WERI-Rb-1 (cell line): ENCODE measurements around the gene RADIL.

Experiments used
- DNase-seq: peaks from one replicate; pipeline ENCODE4 v3.0.0-alpha.2; 2020
- H3K27ac ChIP-seq: fragments of 250-450 bp; sonication (Bioruptor Pico); 2 replicates; pipeline ENCODE4 v1.5.1; 2020; ENCODE audit warnings: mild to moderate bottlenecking, moderate library complexity
- H3K27me3 ChIP-seq: fragments of 250-450 bp; sonication (Bioruptor Pico); 2 replicates; pipeline ENCODE4 v1.5.1; 2021; ENCODE audit warnings: mild to moderate bottlenecking, low read depth, moderate library complexity; ENCODE audit not compliant: insufficient read depth, severe bottlenecking
- H3K36me3 ChIP-seq: fragments of 250-450 bp; sonication (Bioruptor Pico); 2 replicates; pipeline ENCODE4 v1.5.1; 2020; ENCODE audit warnings: mild to moderate bottlenecking, moderate library complexity
- H3K4me3 ChIP-seq: 2 replicates; pipeline ENCODE4 v1.5.1; 2011; ENCODE audit warnings: low read depth, mild to moderate bottlenecking, control low read depth, low read length
- H3K9me3 ChIP-seq: fragments of 250-450 bp; sonication (Bioruptor Pico); 2 replicates; pipeline ENCODE4 v1.5.1; 2021; ENCODE audit warnings: mild to moderate bottlenecking, moderate library complexity; ENCODE audit not compliant: severe bottlenecking
- TF ChIP-seq, protein P1 (sequence below): IDR thresholded peaks from 2 replicates; pipeline ENCODE4 v1.5.1; 2011; ENCODE audit warnings: low read depth, mild to moderate bottlenecking, control low read depth, inconsistent platforms, low read length

The RADIL gene

DNA sequence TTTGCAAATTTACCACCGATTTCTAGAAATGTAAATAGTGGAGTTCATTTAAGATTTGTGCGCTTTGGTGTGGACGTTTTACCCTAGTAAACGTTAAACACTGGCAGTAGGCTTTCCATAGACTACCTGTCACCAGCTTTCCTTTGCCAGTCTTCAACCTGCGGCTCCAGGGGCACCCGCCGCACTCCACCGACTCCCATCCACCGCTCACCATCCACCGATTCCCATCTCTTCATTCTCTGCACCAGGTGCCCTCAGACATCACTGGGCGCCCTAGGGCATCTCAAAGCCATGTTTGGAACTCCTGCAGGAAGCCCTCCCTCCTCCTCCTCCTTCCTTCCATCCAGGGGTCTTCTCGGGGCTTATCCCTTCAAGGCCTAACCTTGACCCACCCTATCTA lies 109.5 kb downstream of the RADIL start:
- no peaks in the 10 kb centered on the region for H3K27me3 ChIP-seq
- no peaks in the 10 kb centered on the region; the same call in 1 of the 2 replicates for H3K36me3 ChIP-seq
- no peaks in the 10 kb centered on the region for H3K9me3 ChIP-seq
- H3K4me3 ChIP-seq = no peak overlapping the region
- DNase-seq = no peak
- TF ChIP-seq, protein P1, sequence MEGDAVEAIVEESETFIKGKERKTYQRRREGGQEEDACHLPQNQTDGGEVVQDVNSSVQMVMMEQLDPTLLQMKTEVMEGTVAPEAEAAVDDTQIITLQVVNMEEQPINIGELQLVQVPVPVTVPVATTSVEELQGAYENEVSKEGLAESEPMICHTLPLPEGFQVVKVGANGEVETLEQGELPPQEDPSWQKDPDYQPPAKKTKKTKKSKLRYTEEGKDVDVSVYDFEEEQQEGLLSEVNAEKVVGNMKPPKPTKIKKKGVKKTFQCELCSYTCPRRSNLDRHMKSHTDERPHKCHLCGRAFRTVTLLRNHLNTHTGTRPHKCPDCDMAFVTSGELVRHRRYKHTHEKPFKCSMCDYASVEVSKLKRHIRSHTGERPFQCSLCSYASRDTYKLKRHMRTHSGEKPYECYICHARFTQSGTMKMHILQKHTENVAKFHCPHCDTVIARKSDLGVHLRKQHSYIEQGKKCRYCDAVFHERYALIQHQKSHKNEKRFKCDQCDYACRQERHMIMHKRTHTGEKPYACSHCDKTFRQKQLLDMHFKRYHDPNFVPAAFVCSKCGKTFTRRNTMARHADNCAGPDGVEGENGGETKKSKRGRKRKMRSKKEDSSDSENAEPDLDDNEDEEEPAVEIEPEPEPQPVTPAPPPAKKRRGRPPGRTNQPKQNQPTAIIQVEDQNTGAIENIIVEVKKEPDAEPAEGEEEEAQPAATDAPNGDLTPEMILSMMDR = no peak
- no peak overlapping the region for H3K27ac ChIP-seq

DNA sequence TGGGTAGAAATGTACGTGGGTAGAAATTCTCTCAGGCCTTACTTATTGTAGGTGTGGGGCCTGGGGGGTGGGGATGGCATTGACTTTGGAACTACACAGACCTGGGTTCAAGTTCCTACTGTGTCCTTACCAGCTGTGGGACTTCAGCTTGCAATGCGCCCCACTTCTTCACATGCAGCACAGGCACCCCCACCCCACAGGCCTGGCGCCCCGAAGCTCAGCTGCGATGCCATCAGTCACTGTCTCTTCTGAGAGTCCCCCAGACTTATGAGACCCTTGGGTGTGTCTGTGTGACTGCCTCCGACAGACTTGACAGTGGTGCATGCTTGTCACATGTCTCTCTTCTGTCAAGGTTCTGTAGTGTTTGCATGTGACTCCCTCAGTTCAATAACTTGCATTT lies 111.2 kb downstream of the RADIL start:
- no peaks in the 10 kb centered on the region; the same call in 1 of the 2 replicates for H3K36me3 ChIP-seq
- H3K27me3 ChIP-seq = no peaks in the 10 kb centered on the region
- TF ChIP-seq, protein P1 = no peak
- no peak overlapping the region for H3K4me3 ChIP-seq
- H3K9me3 ChIP-seq = no peaks in the 10 kb centered on the region
- DNase-seq = no peak
- H3K27ac ChIP-seq = no peak overlapping the region

DNA sequence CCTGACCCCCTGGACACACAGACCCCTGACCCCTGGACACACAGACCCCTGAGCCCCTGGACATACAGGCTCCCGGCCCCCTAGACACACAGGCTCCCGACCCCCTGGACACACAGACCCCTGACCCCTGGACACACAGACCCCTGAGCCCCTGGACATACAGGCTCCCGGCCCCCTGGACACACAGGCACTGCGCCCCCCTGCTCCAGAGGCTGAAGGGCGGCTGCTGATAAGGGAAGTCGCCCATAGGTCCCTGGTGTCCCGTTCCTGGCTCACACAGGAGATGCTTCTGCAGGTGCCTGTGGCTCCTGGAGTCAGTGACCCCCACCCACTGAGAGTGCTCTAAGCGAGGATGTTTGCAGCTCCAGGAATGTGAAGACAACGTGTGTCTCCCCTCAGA lies 111.8 kb downstream of the RADIL start:
- Histone ChIP-seq H3K27ac (no peak overlapping the region), H3K4me3 (no peak overlapping the region), H3K36me3 (no peaks in the 10 kb centered on the region; the same call in none of the 2 replicates), H3K9me3 (no peaks in the 10 kb centered on the region), H3K27me3 (no peaks in the 10 kb centered on the region)
- TF ChIP-seq, protein P1 = no peak
- DNase-seq = no peak

DNA sequence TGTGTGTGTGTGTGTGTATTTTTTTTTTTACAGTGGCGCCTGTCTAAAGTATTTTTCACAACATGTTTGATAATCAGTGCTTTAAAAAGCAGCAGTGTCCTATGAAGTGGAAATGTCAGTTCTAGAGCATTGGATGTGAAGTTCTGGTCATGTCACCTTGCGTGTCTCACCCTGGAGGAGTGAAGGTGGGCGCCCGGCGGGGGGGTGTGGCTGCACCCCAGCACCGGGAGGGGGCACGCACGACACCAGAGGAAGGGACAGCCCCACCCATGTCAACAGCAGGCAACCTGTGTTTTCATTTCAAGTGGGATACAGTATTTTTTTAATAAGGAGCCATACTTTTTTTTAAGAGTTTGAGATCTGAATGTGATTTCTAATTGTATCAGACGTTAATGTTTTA lies 112.6 kb downstream of the RADIL start:
- Histone ChIP-seq H3K4me3 (no peak overlapping the region), H3K27me3 (no peaks in the 10 kb centered on the region), H3K9me3 (no peaks in the 10 kb centered on the region), H3K36me3 (peaks cover 1% of the 10 kb centered on the region), H3K27ac (no peak overlapping the region)
- DNase-seq = no peak
- TF ChIP-seq, protein P1 = no peak

DNA sequence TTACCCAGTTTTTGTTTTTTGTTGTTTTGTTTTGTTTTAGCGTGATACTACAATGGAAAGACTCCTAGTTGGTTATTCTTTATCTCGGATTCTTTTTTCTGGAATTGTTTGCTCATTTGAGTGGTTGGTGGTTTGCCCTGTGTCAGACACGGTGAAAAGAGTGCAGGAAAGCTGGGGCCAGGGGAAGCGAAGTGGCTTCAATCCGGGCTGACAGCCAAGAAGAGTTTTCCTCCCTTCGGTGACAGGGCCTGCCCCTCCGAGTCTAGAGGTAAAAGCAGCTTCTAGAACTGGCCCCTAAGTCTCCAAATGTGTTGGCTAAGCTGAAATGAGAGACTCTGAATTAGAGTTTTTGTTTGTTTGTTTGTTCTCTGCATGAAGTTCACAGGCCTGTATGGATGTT lies 113.8 kb downstream of the RADIL start:
- TF ChIP-seq, protein P1 = no peak
- Histone ChIP-seq H3K4me3 (no peak overlapping the region), H3K27ac (no peak overlapping the region), H3K27me3 (no peaks in the 10 kb centered on the region), H3K36me3 (peaks cover 4% of the 10 kb centered on the region), H3K9me3 (no peaks in the 10 kb centered on the region)
- no peak for DNase-seq
